Sigmoid colon (tissue), 4 donors: ENCODE measurements around the gene CCSAP.

Experiments
- EP300 ChIP-seq, 4 donors: sonication (generic); formaldehyde crosslinking; IDR thresholded peaks; one replicate each; pipeline ENCODE4 v1.6.1; 2017; ENCODE audit warnings: antibody characterized with exemption in 4 of 4
- POLR2A ChIP-seq, 2 donors: fragments of 450-650 bp; IDR thresholded peaks; one replicate each; pipeline ENCODE4 v1.6.1; 2016; ENCODE audit warnings: antibody characterized with exemption in 2 of 2, mild to moderate bottlenecking in 2 of 2, moderate library complexity in 2 of 2
- POLR2AphosphoS5 ChIP-seq, 4 donors: sonication (generic); formaldehyde crosslinking; IDR thresholded peaks; one replicate each; pipeline ENCODE4 v1.6.1; 2017; ENCODE audit warnings: antibody characterized with exemption in 4 of 4
- TF ChIP-seq, protein P1 (sequence below), 4 experiments: fragments of 450-650 bp in 3 of 4; fragments of 200-600 bp in 1 of 4; IDR thresholded peaks; one replicate each; pipeline ENCODE4 v1.5.1; 2016 to 2019; ENCODE audit warnings: antibody characterized with exemption in 4 of 4, mild to moderate bottlenecking in 3 of 4, moderate library complexity in 2 of 4

DNA sequence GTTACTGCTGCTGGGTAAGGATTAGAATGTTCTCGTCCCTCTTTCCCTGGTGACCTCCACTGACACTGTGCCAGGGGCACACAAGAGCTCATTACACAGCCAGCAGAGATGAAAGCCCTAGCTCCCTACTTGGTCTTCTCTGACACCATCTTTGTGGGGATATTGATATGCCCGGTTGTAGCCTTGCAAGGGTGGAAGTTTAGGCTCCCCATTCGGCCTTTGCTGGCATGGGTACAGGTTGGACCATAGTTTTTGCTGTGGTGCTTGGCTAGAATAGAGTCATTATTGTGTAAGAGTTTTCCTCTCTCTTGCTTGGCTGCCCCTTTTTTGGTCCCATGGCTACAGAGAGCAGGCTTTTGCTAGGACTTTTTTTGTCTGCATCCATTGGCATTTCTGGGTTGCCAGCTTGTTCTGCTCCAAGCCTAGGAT, 59.6 kb downstream of the CCSAP start:
- TF ChIP-seq, protein P1, sequence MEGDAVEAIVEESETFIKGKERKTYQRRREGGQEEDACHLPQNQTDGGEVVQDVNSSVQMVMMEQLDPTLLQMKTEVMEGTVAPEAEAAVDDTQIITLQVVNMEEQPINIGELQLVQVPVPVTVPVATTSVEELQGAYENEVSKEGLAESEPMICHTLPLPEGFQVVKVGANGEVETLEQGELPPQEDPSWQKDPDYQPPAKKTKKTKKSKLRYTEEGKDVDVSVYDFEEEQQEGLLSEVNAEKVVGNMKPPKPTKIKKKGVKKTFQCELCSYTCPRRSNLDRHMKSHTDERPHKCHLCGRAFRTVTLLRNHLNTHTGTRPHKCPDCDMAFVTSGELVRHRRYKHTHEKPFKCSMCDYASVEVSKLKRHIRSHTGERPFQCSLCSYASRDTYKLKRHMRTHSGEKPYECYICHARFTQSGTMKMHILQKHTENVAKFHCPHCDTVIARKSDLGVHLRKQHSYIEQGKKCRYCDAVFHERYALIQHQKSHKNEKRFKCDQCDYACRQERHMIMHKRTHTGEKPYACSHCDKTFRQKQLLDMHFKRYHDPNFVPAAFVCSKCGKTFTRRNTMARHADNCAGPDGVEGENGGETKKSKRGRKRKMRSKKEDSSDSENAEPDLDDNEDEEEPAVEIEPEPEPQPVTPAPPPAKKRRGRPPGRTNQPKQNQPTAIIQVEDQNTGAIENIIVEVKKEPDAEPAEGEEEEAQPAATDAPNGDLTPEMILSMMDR (IDR thresholded peaks at IDR 0.05) = no peak
- TF ChIP-seq POLR2A (IDR thresholded peaks at IDR 0.05) = no peak
- TF ChIP-seq POLR2AphosphoS5 (IDR thresholded peaks at IDR 0.05) = no peak
- no peak for TF ChIP-seq EP300 (IDR thresholded peaks at IDR 0.05)
